ENCODE measurements around the gene C16orf96. TPM values are rescaled to one million over a fixed set of nuclear protein-coding genes. Genes with fewer than 3 reads are reported as not detected.

C16orf96 gene
- total RNA-seq, 1 experiment from 2014 or later: 1.3 TPM

- TF ChIP-seq ZNF425 (CRISPR knock-in tag; conservative IDR thresholded peaks at IDR 0.05) (no peak), FOXK1 (CRISPR knock-in tag; IDR thresholded peaks at IDR 0.05) (no peak)
Observed at GRCh38 chr16:4647644-4647980, 91.5 kb downstream of the C16orf96 start (continued).

GRCh38 chr16:4648917-4649316, 92.8 kb downstream of the C16orf96 start:
- Mint-ChIP-seq H3K27me3 (ENCODE audit: low read depth) (no peaks in the 10 kb centered on the region; the same call in 1 of the 2 replicates), H3K27ac (no peak overlapping the region; the same call in 1 of the 2 replicates), H3K4me3 (no peak overlapping the region), H3K9me3 (no peaks in the 10 kb centered on the region), H3K36me3 (peaks cover 10% of the 10 kb centered on the region), H3K4me1 (no peaks in the 10 kb centered on the region)
- TF ChIP-seq ATF2 (CRISPR knock-in tag; IDR thresholded peaks at IDR 0.05; ENCODE audit: borderline replicate concordance, low read depth) (no peak), SMAD4 (CRISPR knock-in tag; IDR thresholded peaks at IDR 0.05) (no peak), IRF2 (CRISPR knock-in tag; IDR thresholded peaks at IDR 0.05; ENCODE audit: borderline replicate concordance, low read depth) (no peak), ARID4B (CRISPR knock-in tag; IDR thresholded peaks at IDR 0.05; ENCODE audit: borderline replicate concordance) (no peak), ZNF263 (CRISPR knock-in tag; IDR thresholded peaks at IDR 0.05; ENCODE audit: low read depth) (no peak), ZNF416 (CRISPR knock-in tag; IDR thresholded peaks at IDR 0.05) (no peak), KAT7 (CRISPR knock-in tag; IDR thresholded peaks at IDR 0.05; ENCODE audit: borderline replicate concordance) (no peak), TEAD4 (CRISPR knock-in tag; IDR thresholded peaks at IDR 0.05) (no peak), TCF7 (CRISPR knock-in tag; IDR thresholded peaks at IDR 0.05; ENCODE audit: low read depth) (no peak), OVOL2 (CRISPR knock-in tag; IDR thresholded peaks at IDR 0.05; ENCODE audit: borderline replicate concordance) (no peak), ERG (CRISPR knock-in tag; IDR thresholded peaks at IDR 0.05) (no peak), STAT6 (CRISPR knock-in tag; conservative IDR thresholded peaks at IDR 0.05; ENCODE audit: low read depth) (no peak), CREM (CRISPR knock-in tag; IDR thresholded peaks at IDR 0.05) (no peak), ZNF121 (CRISPR knock-in tag; IDR thresholded peaks at IDR 0.05) (no peak), ZNF281 (CRISPR knock-in tag; IDR thresholded peaks at IDR 0.05) (no peak), ELF4 (CRISPR knock-in tag; IDR thresholded peaks at IDR 0.05; ENCODE audit: low read depth) (no peak), NFYB (CRISPR knock-in tag; conservative IDR thresholded peaks at IDR 0.05; ENCODE audit: low read depth) (no peak), PRRX2 (CRISPR knock-in tag; IDR thresholded peaks at IDR 0.05) (no peak)
- ATAC-seq (no peak), DNase-seq (ENCODE audit: low spot score) (no peak)
- ChIA-PET CTCF (interaction anchor here (1.8 to 2.8 kb wide), 4 partner anchors 11 to 131 kb away, joined by 15 to 19 read pairs (median 18); no protein-coding TSS in a partner anchor), POLR2A (no interaction called here)

Data from WTC11 (cell line).